ENCODE results near the gene WDFY2.

The WDFY2 gene

DNA sequence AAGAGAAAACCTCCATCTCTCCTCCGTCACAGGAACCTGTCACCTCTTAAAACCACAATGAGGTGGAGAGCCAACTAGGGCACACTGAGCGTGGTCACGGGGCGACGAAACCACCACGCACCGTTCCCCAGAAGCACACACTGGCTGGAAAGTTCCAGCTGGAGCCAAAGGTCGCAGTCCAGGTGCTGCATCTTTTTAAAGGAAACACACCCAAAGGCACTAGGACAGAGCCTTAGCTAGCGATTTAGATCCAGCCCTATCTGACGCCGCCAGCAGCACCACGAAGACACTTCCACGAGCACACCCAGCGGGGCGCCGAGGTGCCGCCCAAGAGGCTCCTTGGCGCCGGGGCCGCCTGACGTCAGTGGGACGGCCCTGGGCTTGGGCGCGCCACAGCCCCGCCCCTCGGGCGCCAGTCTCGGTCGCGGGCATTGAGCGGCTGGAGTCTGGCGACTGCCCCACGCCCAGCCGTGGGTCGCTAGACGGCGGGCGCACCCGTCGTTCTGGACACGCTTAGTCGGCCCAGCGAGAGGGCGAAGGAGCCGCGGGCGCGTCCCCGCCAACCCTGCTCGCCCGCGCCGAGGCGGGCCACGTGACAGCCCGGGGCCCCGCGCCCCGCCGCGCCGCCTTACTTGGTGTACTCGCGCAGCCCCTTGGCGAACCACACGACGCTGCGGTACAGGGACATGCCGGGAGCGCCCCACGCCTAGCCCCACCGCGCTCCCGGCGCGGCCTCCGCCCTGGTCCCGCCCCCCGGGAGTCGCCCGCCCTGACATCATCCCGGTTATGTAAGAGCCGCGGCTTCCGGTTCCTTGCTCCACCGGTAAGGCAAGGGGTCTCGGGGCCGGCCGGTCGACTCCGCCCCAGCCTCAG lies 219.4 kb downstream of the WDFY2 start, which contains the start of gene DHRS12:
DHRS12 (minus strand) TSS at position 742 of the 873 bp plus-strand sequence. CDS start 4,504 bp downstream, outside the sequence.
- peak; percentile 93 for DNase-seq

DNA sequence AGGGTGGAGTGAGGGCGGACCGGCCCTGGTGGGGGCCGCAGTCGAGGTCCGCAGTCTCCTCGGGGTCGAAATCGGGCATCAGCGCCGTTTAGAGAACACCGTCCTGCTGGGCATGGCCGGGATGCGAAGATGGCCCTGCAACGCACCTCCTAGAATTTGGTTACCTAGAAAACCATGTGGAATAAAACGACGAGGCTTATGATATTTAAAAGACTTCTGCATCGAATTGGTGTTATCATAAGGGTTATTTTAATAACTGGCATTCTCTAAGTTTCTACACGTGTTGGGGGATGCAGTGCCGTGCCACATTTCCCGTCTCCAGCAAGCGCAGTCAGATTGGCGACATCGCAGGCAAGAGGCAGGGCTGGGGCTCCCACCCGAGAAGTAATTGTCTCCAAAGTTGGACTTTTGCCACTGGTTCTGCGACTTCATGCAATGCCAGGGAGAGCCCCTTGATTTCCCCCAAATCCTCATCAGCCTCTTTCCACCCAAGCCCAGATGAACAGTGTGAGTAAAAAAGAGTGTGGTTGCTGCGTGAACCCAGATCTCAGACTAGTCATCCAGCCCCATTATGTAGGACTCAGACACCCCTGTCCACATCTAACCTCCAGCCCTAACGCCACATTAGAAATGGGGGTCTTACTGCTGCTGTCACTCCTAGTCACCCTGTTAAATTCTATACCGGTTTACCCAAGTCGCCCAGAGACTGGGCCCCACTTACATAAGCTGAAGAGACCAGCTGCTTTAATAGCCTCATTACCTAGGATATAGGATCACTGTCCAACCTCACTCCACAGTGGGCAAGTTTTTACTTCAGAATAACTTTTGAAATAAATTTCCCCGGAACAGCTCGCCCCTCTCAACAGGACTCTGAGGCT lies 220.3 kb downstream of the WDFY2 start:
- DNase-seq, result peak; percentile 59

DNA sequence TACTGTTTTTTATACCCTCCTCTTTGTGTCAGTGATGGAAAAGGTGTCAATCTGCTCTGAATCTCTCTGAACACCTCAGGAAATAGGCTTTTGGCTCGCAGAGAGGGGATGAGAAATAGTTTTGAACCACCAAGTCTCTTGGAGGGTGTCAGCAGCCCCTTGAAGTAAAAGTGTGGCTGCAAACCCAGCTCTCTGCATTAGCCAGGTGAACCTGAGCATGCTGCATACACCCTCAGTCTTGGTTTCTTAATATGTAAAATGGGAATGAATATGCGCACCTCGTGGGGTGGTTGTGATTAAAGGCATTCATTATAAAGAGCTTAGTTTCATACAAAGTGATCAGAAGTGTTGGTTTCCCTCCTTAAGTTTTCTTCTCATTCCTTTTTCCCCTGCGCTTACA lies 221.1 kb downstream of the WDFY2 start:
- no peak for DNase-seq

GRCh38 chr13:51805925-51806324 lies 221.7 kb downstream of the WDFY2 start:
- no peak for DNase-seq

DNA sequence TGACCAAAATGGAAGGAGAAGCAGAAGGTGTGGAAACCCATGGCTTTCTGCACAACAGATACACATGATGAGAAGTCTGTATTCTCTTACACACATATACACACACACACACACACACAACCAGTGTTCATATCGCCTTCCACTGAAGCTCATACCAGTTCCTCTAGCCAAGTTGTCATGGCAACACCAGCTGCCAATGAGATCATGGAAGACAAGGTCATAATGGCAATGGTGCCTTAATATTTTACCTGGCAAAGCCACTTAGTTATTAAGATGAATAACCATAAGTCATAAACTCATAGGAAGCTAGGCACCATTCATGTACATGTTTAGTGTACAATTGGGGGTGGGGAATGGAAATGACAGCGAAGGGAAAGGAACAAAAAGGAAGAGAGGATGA lies 222.3 kb downstream of the WDFY2 start:
- DNase-seq, result no peak

DNA sequence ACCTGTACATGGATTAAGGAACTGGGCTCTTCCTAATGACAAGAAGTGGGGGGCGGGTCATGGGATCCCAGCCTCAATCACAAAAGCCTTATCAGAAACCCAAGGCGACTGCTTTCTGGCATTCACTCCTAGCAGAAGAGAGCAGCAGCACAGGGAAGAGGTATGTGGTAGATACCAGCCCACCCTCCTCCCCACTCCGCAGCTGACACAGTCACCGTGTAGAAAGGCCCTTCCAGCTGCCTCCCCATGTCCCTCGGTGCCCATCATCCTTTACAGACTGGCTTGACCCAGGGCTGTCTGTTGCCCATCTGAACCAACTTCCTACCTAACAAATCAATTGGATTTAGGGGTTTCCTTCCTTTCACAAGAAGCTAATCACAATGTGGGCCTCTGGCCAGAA lies 222.8 kb downstream of the WDFY2 start:
- DNase-seq, result no peak

GRCh38 chr13:51808811-51809210 lies 224.5 kb downstream of the WDFY2 start:
- DNase-seq, result no peak

- DNase-seq, result no peak
Measured at GRCh38 chr13:51811046-51811445, 226.8 kb downstream of the WDFY2 start.

- no peak for DNase-seq
Measured at GRCh38 chr13:51811920-51812451, 227.7 kb downstream of the WDFY2 start.

- DNase-seq, result no peak
Measured at GRCh38 chr13:51814071-51814470, 229.8 kb downstream of the WDFY2 start.

DNA sequence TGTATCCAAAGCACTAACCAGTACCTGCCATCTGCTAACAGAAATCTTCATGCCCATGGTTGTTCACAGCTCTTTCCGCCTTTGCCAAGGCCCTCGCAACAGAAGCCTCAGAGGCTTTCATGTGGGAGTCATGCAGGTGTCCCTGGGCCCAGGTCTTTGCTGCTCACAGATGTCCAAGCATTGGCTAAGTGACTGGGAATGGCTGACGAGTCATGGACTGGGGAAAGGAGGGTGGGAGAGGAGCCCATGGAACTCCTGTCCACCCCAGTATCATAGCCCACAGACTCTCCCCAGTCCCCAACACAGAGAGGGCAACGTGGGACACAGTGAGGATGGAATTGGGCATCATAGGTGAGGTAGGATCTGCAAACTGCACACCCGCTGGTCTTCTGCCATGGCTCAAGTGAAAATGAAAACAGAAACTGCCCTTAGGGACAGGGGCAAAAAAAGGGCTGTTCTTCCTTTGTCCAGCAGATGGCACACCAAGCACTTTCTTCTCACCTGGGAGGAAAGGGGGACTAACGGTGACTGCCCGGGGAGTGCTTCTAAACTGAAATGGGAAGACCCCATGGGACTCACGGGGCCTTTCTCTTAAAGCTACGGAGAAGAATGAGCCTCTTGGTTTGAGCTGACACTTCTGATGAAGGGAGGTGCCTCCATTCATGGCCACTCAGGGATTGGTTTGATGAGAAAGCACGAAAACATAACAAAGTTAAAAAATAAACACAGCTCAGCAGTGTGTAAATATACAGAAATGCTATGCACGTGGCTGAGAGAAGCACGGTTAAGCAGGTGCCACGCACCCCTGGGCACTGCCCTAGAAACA lies 230.8 kb downstream of the WDFY2 start:
- peak; percentile 66 for DNase-seq

- DNase-seq, result no peak
Measured at GRCh38 chr13:51815848-51816247, 231.6 kb downstream of the WDFY2 start.

DNA sequence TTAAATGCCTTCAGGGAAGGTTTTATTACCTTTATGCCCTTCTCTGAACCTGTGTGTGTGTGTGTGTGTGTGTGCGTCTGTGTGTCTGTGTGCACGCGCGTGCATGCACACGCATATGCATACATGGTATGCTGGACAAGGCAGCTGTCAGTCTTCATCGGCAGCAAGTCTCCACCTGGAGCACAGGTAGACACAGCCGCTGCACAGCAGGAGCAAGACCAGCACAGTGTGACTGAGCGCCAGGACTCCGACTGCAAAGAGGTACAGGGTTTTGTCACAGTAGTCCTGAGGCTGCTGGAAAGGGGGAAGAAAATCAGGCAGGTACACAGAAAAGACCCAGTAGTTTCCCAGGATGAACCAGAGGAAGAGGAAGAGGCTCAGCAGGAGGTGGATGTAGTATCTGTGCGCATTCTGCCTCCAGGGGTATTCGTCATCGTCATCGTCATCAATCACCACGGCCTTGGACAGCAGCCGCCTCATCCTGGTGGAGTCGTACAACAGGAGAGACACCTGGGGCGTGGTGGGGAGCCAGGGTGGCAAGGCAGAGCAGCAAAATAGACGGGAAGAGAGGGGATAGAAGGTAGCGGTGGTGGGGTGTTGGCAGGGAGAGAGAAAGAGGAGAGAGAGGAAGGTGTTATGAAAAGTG lies 232.5 kb downstream of the WDFY2 start:
- DNase-seq, result no peak
